PC-9 (cell line): ENCODE results near the gene RO60. TPM values are rescaled to one million over a fixed set of nuclear protein-coding genes. Genes with fewer than 3 reads are reported as not detected.

Experiments used
- BruUV-seq: library from RNA; stranded (reverse); fragments of 400-500 nt; replicated peaks from 2 replicates; lab custom pipeline; 2021; lab: Mats Ljungman, UMichigan
- CTCF ChIA-PET: fragments of 300-600 bp; sonication (Branson Sonifier 250); formaldehyde crosslinking; loops from one replicate; lab custom pipeline; 2022; ENCODE audit warnings: antibody characterized with exemption; lab: Charles Lee
- POLR2A ChIA-PET: fragments of 300-600 bp; sonication (Branson Sonifier 250); formaldehyde crosslinking; loops from one replicate; lab custom pipeline; 2022; ENCODE audit warnings: antibody characterized with exemption; ENCODE audit not compliant: unreplicated experiment; lab: Charles Lee
- DNase-seq, 2 experiments: peaks; one replicate each; pipeline versions ENCODE4 v3.0.0 to v3.0.0-alpha.2; 2015 to 2022; ENCODE audit warnings: mixed read lengths in 1 of 2
- H2AFZ ChIP-seq: fragments of 200-600 bp; sonication (generic); 2 replicates; pipeline ENCODE4 v1.8.1; 2017; ENCODE audit warnings: antibody characterized with exemption
- H3F3A ChIP-seq: fragments of 200-600 bp; sonication (generic); 2 replicates; pipeline ENCODE4 v1.8.1; 2017; ENCODE audit warnings: antibody characterized with exemption, mild to moderate bottlenecking, low read depth; ENCODE audit not compliant: insufficient read depth
- H3K27ac ChIP-seq: fragments of 200-600 bp; sonication (generic); 2 replicates; pipeline ENCODE4 v1.6.1; 2016; ENCODE audit warnings: mixed run types
- H3K27me3 ChIP-seq: fragments of 200-600 bp; sonication (generic); 2 replicates; pipeline ENCODE4 v1.6.1; 2016; ENCODE audit warnings: low read depth, mixed run types; ENCODE audit not compliant: insufficient read depth
- H3K36me3 ChIP-seq: fragments of 200-600 bp; sonication (generic); 2 replicates; pipeline ENCODE4 v1.6.1; 2016; ENCODE audit warnings: low read depth, mixed run types
- H3K4me1 ChIP-seq: fragments of 200-600 bp; sonication (generic); replicated peaks from 2 replicates; pipeline ENCODE4 v1.6.1; 2016; ENCODE audit warnings: mixed run types; ENCODE audit not compliant: insufficient read depth
- H3K4me2 ChIP-seq: fragments of 200-600 bp; sonication (generic); 2 replicates; pipeline ENCODE4 v1.6.1; 2017; ENCODE audit warnings: mixed run types
- H3K4me3 ChIP-seq: fragments of 200-600 bp; sonication (generic); 2 replicates; pipeline ENCODE4 v1.6.1; 2016; ENCODE audit warnings: mixed run types
- H3K79me2 ChIP-seq: fragments of 200-600 bp; sonication (generic); 2 replicates; pipeline ENCODE4 v1.6.1; 2017; ENCODE audit warnings: low read depth, mixed run types
- H3K9me2 ChIP-seq: fragments of 200-600 bp; sonication (generic); 2 replicates; pipeline ENCODE4 v1.8.1; 2017; ENCODE audit warnings: mild to moderate bottlenecking; ENCODE audit not compliant: insufficient read depth
- H3K9me3 ChIP-seq: fragments of 200-600 bp; sonication (generic); 2 replicates; pipeline ENCODE4 v1.8.1; 2016; ENCODE audit warnings: low read depth; ENCODE audit not compliant: insufficient read depth
- H4K20me1 ChIP-seq: fragments of 200-600 bp; sonication (generic); 2 replicates; pipeline ENCODE4 v1.8.1; 2017; ENCODE audit not compliant: insufficient read depth
- EZH2 ChIP-seq: fragments of 200-600 bp; sonication (generic); IDR thresholded peaks from 2 replicates; pipeline ENCODE4 v1.8.0; 2017; ENCODE audit warnings: antibody characterized with exemption, low read depth
- intact Hi-C: fragments of 100-400 bp; cut with micrococcal nuclease; formaldehyde crosslinking; loops from one replicate; pipeline ENCODE4 v1.10.0; 2022; ENCODE audit not compliant: unreplicated experiment
- total RNA-seq: library from RNA; stranded (reverse); gene quantifications from 2 replicates; pipeline ENCODE4 v1.2.3, GENCODE V29; 2021
- TF ChIP-seq, protein P1 (sequence below): fragments of 200-600 bp; sonication (generic); conservative IDR thresholded peaks from 2 replicates; pipeline ENCODE4 v1.6.1; 2017; ENCODE audit warnings: mixed run types, antibody characterized with exemption, mild to moderate bottlenecking, moderate library complexity

RO60 gene
- total RNA-seq, 1 experiment from 2014 or later: 49.2 TPM

DNA sequence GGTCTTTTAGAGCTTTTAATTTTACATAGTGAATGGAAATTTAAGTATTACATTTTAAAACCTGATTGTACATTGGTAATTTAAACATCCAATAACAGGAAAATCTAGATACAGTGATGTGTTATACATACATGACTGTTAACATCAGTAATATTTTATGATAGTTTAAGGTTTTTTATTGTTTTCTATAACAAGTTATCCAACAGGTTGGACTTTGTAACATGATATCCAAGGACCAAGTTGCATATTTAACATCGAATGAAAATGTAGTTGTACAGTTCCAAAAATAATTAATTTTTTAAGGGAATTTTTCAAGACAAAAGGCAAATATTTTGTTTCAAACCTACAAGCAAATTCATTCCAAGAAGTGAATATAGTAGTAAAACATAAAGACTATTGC lies 31.5 kb downstream of the RO60 start:
- intact Hi-C loops: no loop called here
- ChIA-PET POLR2A (no interaction called here), CTCF (no interaction called here)
- DNase-seq: no peak
- TF ChIP-seq, protein P1, sequence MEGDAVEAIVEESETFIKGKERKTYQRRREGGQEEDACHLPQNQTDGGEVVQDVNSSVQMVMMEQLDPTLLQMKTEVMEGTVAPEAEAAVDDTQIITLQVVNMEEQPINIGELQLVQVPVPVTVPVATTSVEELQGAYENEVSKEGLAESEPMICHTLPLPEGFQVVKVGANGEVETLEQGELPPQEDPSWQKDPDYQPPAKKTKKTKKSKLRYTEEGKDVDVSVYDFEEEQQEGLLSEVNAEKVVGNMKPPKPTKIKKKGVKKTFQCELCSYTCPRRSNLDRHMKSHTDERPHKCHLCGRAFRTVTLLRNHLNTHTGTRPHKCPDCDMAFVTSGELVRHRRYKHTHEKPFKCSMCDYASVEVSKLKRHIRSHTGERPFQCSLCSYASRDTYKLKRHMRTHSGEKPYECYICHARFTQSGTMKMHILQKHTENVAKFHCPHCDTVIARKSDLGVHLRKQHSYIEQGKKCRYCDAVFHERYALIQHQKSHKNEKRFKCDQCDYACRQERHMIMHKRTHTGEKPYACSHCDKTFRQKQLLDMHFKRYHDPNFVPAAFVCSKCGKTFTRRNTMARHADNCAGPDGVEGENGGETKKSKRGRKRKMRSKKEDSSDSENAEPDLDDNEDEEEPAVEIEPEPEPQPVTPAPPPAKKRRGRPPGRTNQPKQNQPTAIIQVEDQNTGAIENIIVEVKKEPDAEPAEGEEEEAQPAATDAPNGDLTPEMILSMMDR: no peak
- no peak for TF ChIP-seq EZH2
- Histone ChIP-seq H3K27me3 (no peaks in the 10 kb centered on the region), H3K4me2 (no peak overlapping the region), H3K9me3 (no peaks in the 10 kb centered on the region), H3K79me2 (no peaks in the 10 kb centered on the region), H3K4me3 (no peak overlapping the region), H3K36me3 (0 out of 2 replicates have a peak, but pooled peaks cover 4% of the 10 kb centered on the region), H4K20me1 (no peaks in the 10 kb centered on the region), H3K4me1 (no peaks in the 10 kb centered on the region), H3F3A (no peaks in the 10 kb centered on the region), H2AFZ (no peak overlapping the region), H3K9me2 (no peaks in the 10 kb centered on the region), H3K27ac (no peak overlapping the region)
- no TSS peak for BruUV-seq

DNA sequence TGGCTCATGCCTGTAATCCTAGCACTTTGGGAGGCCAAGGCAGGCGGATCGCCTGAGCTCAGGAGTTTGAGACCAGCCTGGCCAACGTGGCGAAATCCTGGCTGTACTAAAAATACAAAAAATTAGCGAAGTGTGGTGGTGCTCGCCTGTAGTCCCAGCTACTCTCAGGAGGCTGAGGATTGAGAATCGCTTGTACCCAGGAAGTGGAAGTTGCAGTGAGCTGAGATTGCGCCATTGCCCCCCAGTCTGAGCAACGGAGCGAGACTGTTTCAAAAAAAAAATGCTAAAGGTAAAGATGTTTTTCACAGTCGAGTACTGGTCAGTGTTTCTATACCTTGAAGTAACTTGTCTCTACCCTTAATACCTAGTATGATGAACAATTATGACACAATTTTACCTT lies 34.7 kb downstream of the RO60 start:
- POLR2A ChIA-PET: no interaction called here
- Histone ChIP-seq H3K4me1 (no peaks in the 10 kb centered on the region), H3K27ac (no peak overlapping the region), H3K4me2 (no peak overlapping the region), H3K4me3 (no peak overlapping the region), H3K79me2 (no peaks in the 10 kb centered on the region), H3K9me3 (no peaks in the 10 kb centered on the region), H3K36me3 (0 out of 2 replicates have a peak, but pooled peaks cover 4% of the 10 kb centered on the region), H3F3A (no peaks in the 10 kb centered on the region), H3K9me2 (no peaks in the 10 kb centered on the region), H3K27me3 (no peaks in the 10 kb centered on the region), H2AFZ (no peak overlapping the region), H4K20me1 (no peaks in the 10 kb centered on the region)
- DNase-seq: no peak
- no TSS peak for BruUV-seq
- CTCF ChIA-PET: no interaction called here
- no peak for TF ChIP-seq EZH2
- TF ChIP-seq, protein P1: no peak
- intact Hi-C loops: no loop called here

DNA sequence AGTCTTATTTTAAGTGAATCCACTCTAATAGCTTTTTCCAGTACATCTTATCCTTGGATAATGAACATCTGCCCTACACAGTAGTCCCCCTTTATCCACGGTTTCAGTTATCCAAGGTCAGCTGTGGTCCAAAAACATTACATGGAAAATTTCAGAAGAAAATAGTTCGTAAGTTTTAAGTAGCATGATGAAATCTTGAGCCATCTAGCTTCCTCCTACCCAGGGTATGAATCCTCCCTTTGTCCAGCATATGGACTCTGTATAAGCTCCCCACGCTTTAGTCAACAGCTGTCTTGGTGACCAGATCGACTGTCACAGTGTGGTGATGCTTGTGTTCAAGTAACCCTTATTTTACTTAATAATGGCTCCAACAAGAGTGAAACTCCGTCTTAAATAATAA lies 43.2 kb downstream of the RO60 start:
- TF ChIP-seq EZH2: no peak
- TF ChIP-seq, protein P1: no peak
- no peaks in the 10 kb centered on the region for H3K9me3 ChIP-seq
- ChIA-PET CTCF (no interaction called here), POLR2A (no interaction called here)
- peaks cover 16% of the 10 kb centered on the region for H3K4me1 ChIP-seq
- intact Hi-C loops: no loop called here
- H3F3A ChIP-seq: peaks cover 22% of the 10 kb centered on the region
- DNase-seq: no peak
- H3K27ac ChIP-seq: no peak overlapping the region
- BruUV-seq: no TSS peak
- no peaks in the 10 kb centered on the region for H3K9me2 ChIP-seq
- no peak overlapping the region for H2AFZ ChIP-seq
- no peaks in the 10 kb centered on the region for H3K27me3 ChIP-seq
- no peaks in the 10 kb centered on the region for H3K36me3 ChIP-seq
- no peaks in the 10 kb centered on the region for H4K20me1 ChIP-seq
- no peak overlapping the region for H3K4me3 ChIP-seq
- H3K4me2 ChIP-seq: no peak overlapping the region
- peaks cover 33% of the 10 kb centered on the region for H3K79me2 ChIP-seq
